Stimulated activated CD4-positive, alpha-beta T cell treated with anti-CD3 and anti-CD28 coated beads, Interleukin-12 subunit alpha, Interleukin-12 subunit beta, amount 100 ng/mL, for 4 hours (primary cell): ENCODE results near the gene SLC39A7.
"Not testable (repeated sequence)": the region's sequence is repeated elsewhere in the genome, so short reads cannot be mapped to it uniquely, and the experiment has no call there.

Experiments used
- DNase-seq: peaks from one replicate; pipeline ENCODE4 v3.0.0-alpha.2; 2020

The SLC39A7 gene

DNA sequence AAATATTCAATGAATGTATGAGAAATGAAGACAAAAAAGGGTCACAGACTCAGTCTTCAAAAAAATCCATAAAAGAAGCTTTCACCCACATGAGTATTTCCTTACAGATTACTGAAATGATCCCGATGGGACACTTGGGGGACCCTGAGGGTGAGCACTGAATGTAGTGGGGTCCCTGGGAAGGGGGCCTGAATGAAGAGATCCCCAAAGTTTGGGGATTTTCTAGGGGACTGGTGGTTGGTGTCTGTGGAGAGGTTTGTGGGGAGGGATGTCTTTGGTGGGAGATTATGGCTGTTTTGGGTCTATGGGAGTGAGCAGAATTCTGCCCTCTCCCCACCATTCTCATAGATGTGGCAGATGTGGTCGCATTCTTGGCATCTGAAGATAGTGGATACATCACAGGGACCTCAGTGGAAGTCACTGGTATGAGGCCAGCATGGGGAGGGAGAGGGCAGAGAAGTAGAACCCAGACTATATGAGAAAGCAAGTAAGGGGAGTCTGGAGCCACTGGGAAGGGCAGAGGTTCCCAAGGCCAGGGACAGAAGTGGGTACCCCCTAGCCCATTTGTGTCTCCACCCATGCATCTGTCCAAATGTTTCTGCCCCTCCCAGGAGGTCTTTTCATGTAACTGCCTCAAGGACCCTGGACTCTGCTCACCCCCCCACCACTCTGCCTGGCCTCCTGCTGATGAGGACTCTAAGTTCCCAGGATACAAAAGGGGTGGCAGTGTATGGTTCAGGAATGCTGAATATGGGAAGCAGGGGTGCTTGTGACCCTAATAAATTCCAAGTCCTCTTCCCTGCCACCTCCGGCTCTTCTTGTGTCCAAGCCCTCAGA, 5.6 kb downstream of the SLC39A7 start:
- no peak for DNase-seq

DNA sequence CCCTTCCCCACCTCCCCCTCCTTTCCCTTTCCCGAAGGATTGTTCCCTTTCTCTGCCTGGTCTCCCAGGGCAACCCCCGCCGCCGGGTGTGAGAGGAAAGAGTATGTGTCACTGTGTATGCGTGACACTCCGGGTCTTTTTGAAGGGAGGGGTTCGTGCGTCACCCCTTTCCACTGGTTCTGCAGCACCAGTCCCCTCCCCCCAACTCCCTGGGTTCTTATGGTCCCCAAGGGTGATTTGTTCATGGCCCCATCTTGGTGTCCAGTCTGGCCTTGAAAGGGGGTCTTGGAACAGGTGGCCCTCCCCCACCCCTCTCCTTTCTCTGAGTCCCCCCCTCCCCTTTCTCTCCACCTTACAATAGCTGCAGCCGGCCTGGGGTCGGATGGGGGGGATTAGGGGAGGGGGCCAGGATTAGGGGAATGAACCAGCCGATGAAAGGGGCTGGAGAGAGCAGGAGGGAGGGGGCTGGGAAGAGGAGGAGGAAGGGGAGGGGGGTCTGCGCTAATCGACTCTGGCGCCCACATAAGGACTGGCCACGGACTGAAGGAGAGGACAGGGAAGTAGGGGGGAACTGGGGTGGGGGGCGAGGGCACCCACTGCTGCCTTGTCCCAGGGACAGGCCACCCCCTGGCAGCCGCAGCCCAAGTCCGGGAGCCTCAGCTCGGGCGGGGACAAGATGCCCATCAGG, 6.3 kb downstream of the SLC39A7 start:
- no peak for DNase-seq

DNA sequence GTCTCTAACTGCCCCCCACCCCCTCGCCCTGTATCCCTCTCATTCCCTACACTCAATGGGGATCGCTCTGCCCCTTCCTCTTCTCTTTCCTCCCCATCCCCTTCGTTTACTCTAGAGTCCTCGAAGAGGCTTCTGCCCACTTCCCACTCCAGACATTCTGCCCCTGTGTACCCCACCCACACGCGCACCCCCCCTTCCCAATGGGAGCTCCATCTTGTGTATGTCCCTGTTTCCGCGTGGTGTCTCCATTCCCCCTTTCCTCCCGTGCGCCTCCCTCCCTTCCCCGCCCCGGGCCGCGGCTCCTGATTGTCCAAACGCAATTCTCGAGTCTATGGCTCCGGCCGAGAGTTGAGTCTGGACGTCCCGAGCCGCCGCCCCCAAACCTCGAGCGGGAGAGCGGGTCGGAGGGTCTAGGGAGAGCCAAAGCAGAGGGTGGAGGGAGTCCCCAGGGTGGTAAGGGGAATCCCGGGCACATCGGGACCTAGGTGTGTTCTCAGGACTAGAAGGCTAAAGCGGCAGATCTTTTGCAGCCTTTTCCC, 7.0 kb downstream of the SLC39A7 start:
- no peak for DNase-seq

DNA sequence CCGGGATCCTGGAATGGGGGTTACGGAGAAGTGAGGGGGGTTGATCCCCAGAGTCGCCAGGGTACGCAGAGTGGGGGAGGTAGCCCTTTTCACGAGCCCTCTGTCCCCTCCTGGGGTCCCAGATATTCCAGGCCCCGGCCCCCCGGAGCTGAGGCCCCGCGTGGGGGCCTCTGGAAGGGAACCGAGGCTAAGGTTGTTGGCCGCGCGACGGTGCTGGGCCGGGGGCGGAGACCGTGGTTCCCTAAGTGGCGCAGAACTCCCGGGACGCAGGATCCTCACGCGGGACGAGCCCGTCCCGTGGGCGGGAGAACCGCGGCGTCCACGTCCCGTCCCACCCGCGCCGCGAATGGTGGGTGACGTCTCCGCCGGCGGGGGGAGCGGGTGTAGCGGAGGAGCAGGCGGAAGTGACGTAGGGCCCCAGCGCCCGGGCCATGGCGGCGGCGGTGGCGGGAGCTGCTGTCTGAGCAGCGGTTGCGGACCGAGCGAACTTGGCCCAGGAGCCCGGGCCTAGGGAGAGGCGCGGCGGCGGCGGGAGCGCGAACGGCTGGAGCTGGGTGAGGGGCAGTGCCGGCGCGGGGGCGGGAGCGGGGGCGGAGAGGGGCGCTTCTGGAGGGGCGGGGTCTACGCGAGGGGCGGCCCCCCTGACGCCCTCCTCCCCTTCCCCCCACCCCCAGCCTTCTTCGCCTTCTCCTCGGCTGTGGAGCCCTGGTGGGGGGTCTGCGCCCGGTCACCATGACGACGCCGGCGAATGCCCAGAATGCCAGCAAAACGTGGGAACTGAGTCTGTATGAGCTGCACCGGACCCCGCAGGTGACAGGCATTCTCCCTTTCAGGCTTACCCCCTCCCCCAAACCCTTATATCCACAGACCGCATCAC, 7.7 kb downstream of the SLC39A7 start, which contains the start of gene RING1:
RING1 (plus strand) TSS at position 410 of the 877 bp plus-strand sequence; CDS start at position 733, 323 bp downstream.
- peak; percentile 84 for DNase-seq

DNA sequence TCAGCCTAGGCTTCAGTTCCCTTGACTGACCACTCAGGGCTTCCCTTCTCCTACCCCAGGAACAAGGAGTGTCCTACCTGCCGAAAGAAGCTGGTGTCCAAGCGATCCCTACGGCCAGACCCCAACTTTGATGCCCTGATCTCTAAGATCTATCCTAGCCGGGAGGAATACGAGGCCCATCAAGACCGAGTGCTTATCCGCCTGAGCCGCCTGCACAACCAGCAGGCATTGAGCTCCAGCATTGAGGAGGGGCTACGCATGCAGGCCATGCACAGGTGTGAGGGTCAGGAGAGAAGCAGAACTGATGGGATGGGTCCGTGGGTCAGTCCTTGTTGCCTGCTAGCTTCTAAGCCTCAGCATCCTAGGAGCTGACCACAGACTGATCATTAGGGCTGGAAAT, 9.2 kb downstream of the SLC39A7 start:
- no peak for DNase-seq

DNA sequence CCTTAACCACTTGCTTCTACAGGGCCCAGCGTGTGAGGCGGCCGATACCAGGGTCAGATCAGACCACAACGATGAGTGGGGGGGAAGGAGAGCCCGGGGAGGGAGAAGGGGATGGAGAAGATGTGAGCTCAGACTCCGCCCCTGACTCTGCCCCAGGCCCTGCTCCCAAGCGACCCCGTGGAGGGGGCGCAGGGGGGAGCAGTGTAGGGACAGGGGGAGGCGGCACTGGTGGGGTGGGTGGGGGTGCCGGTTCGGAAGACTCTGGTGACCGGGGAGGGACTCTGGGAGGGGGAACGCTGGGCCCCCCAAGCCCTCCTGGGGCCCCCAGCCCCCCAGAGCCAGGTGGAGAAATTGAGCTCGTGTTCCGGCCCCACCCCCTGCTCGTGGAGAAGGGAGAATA, 10.5 kb downstream of the SLC39A7 start:
- DNase-seq, result no peak

- no peak for DNase-seq
These were observed 11.2 kb downstream of the SLC39A7 start for GRCh38 chr6:33211666-33212422.

DNA sequence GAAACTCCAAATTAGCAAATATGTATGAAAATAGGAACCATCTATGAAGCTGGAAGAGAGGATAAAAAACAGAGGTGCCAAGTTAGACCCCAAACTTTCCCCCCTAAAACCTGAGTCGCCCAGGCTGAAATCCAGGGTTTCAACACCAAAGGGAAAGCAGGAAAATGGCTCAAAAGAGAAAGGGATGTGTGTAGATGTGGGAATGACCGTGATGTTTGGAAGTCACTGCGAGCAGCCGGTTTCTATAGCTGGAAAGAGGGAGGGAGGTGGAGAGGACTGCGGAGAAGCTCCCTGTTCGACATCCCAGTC, 12.1 kb downstream of the SLC39A7 start:
- no peak for DNase-seq

DNA sequence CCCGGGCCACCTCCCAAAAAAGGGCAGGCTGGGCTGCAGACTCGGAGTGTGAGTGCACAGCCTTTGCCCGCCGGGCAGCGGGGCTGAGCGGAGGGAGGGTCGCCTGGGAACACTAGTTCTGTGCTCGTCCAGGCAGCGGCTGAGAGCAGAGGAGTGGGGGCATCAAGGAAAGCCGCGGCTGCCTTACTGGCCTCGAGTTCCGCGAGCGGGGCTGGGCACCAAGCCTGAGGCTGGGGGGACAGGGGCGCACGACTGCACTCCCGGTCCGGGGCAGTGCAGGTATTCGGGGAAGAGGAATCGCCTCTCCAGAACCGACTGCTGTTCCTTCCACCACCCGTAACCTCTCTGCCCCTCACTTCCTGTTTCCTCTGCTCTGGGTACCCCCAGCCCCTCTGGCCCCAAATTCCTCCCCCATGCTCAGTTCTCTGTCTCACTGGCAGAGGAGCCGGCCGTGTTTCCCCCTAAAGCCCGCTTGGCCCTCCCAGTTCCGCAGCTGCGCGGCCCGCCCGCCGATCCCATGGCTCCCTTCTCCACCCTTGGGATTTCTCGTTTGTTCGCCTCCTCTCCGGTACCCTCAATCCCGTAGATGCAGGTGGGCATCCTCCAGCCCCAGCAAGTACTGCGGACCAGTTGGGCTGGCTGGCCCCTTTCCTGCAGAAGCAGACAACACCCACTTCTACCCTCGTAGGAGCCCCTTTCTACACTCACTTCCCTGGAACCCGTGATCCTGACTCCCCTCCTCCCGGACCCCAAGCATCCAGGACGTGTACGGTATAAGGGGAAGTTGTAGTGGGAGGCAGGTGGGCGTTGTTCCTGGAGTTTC, 12.7 kb downstream of the SLC39A7 start:
- DNase-seq, result no peak

- no peak for DNase-seq
These were observed 13.3 kb downstream of the SLC39A7 start for GRCh38 chr6:33213989-33214335.

- DNase-seq, result no peak
These were observed 14.8 kb downstream of the SLC39A7 start for GRCh38 chr6:33215271-33216116.

DNA sequence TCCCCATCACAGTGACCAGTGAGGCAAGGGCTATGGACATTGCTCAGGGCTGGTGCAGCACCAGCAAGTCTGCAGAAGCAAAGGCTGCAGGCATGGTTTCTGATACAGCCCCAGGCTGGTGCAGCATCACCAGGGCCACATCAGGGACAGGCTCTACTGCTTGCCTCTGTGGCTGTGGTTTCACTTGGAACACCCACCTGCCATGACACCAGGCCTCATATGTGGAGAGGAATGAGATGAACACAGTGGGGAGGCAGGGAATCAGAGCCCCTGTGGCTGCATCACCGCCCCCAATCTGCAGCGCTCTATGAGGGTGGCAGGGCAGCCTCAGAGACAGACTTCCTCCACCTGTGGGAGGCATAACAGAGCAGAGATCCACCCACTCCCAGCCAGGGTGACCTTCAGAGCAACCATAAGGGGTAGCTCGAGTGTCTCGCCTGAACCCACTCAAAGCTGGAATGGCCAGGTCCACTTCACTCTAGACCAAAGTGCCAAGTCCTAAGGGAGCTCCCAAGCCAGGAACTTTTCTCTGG, 15.5 kb downstream of the SLC39A7 start:
- DNase-seq, result no peak

GRCh38 chr6:33217246-33217645, 16.6 kb downstream of the SLC39A7 start:
- DNase-seq, result no peak

- DNase-seq, result no peak
These were observed 17.0 kb downstream of the SLC39A7 start for GRCh38 chr6:33217681-33218080.

GRCh38 chr6:33226503-33227120, 25.9 kb downstream of the SLC39A7 start:
- DNase-seq, result not testable (repeated sequence)

DNA sequence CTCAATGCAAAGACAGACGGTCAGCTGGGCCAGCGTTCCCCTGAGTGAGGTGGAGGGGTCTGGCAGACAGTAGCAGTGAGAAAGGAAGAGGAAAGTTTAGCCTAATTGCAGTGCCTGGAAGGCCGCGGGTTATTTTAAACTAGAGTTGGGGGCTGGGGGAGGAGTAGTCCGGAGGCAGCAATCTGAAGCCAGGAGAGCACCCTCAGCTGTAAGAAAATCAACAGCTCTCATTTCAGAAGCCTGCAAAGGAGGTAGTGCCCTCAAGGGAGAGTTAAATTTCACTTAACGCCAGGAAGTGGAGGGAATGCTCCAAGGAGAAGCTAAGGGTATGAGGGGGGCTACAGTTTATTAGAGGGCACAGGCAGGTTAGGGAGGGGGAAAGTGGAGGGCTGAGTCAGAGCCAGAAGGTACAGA, 34.6 kb downstream of the SLC39A7 start:
- no peak for DNase-seq

GRCh38 chr6:33236328-33236727, 35.7 kb downstream of the SLC39A7 start:
- DNase-seq, result no peak

- no peak for DNase-seq
These were observed 36.2 kb downstream of the SLC39A7 start for GRCh38 chr6:33236852-33237251.

DNA sequence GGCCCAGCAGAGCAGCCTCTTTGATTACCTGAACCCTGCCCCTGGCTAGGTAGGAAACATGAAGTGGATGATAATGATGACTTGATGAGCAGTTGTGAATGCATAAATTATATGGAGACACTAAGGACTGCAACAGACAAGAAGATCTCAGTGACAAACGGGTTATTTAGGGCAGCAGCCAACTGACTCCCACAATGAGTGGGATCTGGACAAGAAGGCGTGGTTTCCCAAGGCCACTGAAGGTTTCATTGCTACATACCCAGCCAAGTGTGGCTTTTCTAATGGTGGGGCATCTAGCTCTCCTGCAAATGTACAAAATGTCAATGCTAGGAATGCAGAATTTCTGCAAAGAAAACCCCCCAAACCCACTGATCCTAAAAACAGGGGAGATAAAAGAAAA, 37.1 kb downstream of the SLC39A7 start:
- no peak for DNase-seq

- DNase-seq, result no peak
These were observed 41.3 kb downstream of the SLC39A7 start for GRCh38 chr6:33241968-33242367.
